Glomerular endothelial cell (primary cell): ENCODE results near the gene APOH. TPM values are rescaled to one million over a fixed set of nuclear protein-coding genes. Genes with fewer than 3 reads are reported as not detected.

Experiments
- DNase-seq: peaks from one replicate; pipeline ENCODE4 v3.0.0-alpha.2; 2011; ENCODE audit warnings: low read depth, low spot score; ENCODE audit errors: extremely low read depth
- total RNA-seq: library from RNA; depleted of rRNA; stranded (reverse); fragments of >200 nt; gene quantifications from 2 replicates; pipeline ENCODE4 v1.2.3, GENCODE V29; 2015

The APOH gene
- total RNA-seq, 1 donor from 2014 or later = not detected

- DNase-seq = no peak
Observed at GRCh38 chr17:66235377-66235994, 6.3 kb upstream of the APOH start.

- no peak for DNase-seq
Observed at GRCh38 chr17:66234611-66235010, 5.4 kb upstream of the APOH start.

- DNase-seq = no peak
Observed at GRCh38 chr17:66233023-66233753, 4.0 kb upstream of the APOH start.

- DNase-seq = no peak
Observed at GRCh38 chr17:66230922-66231591, 1.8 kb upstream of the APOH start.

GRCh38 chr17:66229783-66230538 lies 746 bp upstream of the APOH start:
- DNase-seq = no peak

GRCh38 chr17:66227212-66228045 lies 1.8 kb downstream of the APOH start:
- DNase-seq = no peak

GRCh38 chr17:66222798-66223350 lies 6.3 kb downstream of the APOH start:
- no peak for DNase-seq

GRCh38 chr17:66221755-66222530 lies 7.3 kb downstream of the APOH start:
- DNase-seq = no peak

GRCh38 chr17:66221343-66221742 lies 7.9 kb downstream of the APOH start:
- DNase-seq = no peak

- DNase-seq = no peak
Observed at GRCh38 chr17:66220079-66220835, 9.0 kb downstream of the APOH start.

GRCh38 chr17:66215529-66215911 lies 13.7 kb downstream of the APOH start:
- DNase-seq = no peak

- no peak for DNase-seq
Observed at GRCh38 chr17:66214884-66215528, 14.2 kb downstream of the APOH start.

- no peak for DNase-seq
Observed at GRCh38 chr17:66211047-66211810, 18.0 kb downstream of the APOH start.

- no peak for DNase-seq
Observed at GRCh38 chr17:66210208-66210574, 19.0 kb downstream of the APOH start.

- DNase-seq = no peak
Observed at GRCh38 chr17:66207936-66208335, 21.3 kb downstream of the APOH start.

GRCh38 chr17:66203274-66204015 lies 25.8 kb downstream of the APOH start:
- DNase-seq = no peak

- DNase-seq = no peak
Observed at GRCh38 chr17:66200685-66201092, 28.5 kb downstream of the APOH start.
